Endodermal cell (in vitro differentiated cells): ENCODE results near the gene IRGQ. TPM values are rescaled to one million over a fixed set of nuclear protein-coding genes. Genes with fewer than 3 reads are reported as not detected.

Experiments used
- DNase-seq: peaks from one replicate; pipeline ENCODE4 v3.0.0-alpha.2; 2017
- H3K27ac ChIP-seq: 2 replicates; pipeline ENCODE4 v1.5.1; 2013; ENCODE audit warnings: mild to moderate bottlenecking, low read depth, low read length, moderate library complexity
- H3K27me3 ChIP-seq: 2 replicates; pipeline ENCODE4 v1.6.1; 2013; ENCODE audit warnings: mild to moderate bottlenecking, low read length, moderate library complexity; ENCODE audit not compliant: insufficient read depth, control insufficient read depth, poor library complexity, severe bottlenecking
- H3K36me3 ChIP-seq: 2 replicates; pipeline ENCODE4 v1.7.0; 2013; ENCODE audit warnings: mild to moderate bottlenecking, low read length, moderate library complexity; ENCODE audit not compliant: control insufficient read depth, insufficient read depth
- H3K4me1 ChIP-seq: one replicate; pipeline ENCODE4 v1.7.0; 2013; ENCODE audit warnings: low read length; ENCODE audit not compliant: control insufficient read depth, insufficient read depth
- H3K4me3 ChIP-seq: 2 replicates; pipeline ENCODE4 v1.5.1; 2013; ENCODE audit warnings: mild to moderate bottlenecking, low read length, moderate library complexity
- H3K9ac ChIP-seq: 2 replicates; pipeline ENCODE4 v1.6.1; 2013; ENCODE audit warnings: mild to moderate bottlenecking, low read length, moderate library complexity; ENCODE audit not compliant: poor library complexity, severe bottlenecking; ENCODE audit errors: extremely low read depth
- H3K9me3 ChIP-seq: 2 replicates; pipeline ENCODE4 v1.6.1; 2013; ENCODE audit warnings: mild to moderate bottlenecking, low read length, moderate library complexity; ENCODE audit not compliant: control insufficient read depth
- H3K27ac Mint-ChIP-seq: 2 replicates; pipeline ENCODE4 v1.8.0; 2020; ENCODE audit warnings: mixed read lengths
- H3K27me3 Mint-ChIP-seq: 2 replicates; pipeline ENCODE4 v1.8.0; 2021; ENCODE audit warnings: mild to moderate bottlenecking, mixed read lengths; ENCODE audit not compliant: insufficient read depth
- H3K36me3 Mint-ChIP-seq: 2 replicates; pipeline ENCODE4 v1.8.0; 2020; ENCODE audit warnings: low read depth, mixed read lengths
- H3K4me1 Mint-ChIP-seq: 2 replicates; pipeline ENCODE4 v1.8.0; 2020; ENCODE audit warnings: mixed read lengths
- H3K4me3 Mint-ChIP-seq: 2 replicates; pipeline ENCODE4 v1.8.0; 2020; ENCODE audit warnings: mild to moderate bottlenecking, moderate library complexity, mixed read lengths
- H3K9me3 Mint-ChIP-seq: 2 replicates; pipeline ENCODE4 v1.8.0; 2020; ENCODE audit warnings: mild to moderate bottlenecking, mixed read lengths
- CTCF ChIP-seq: fragments of 200-600 bp; sonication (generic); conservative IDR thresholded peaks from 2 replicates; pipeline ENCODE4 v1.5.0; 2021; ENCODE audit warnings: antibody characterized with exemption, mild to moderate bottlenecking
- WGBS, 2 experiments: methylation state at CpG; one replicate each; pipeline versions ENCODE4 v1.1.5 to v1.1.7; 2013; ENCODE audit warnings: missing lambda C conversion rate in 2 of 2, mixed read lengths in 1 of 2; ENCODE audit not compliant: insufficient coverage in 1 of 2, insufficient read length in 1 of 2; 5-methylcytosine and 5-hydroxymethylcytosine counted together
- total RNA-seq, 2 donors: library from RNA; stranded (reverse); fragmentation: NEBNext Ultra II Directional in 1 of 2; extraction: Animal tissue kit (Norgen Biotek cat#: 25700) in 1 of 2; gene quantifications; 2 replicates in 1 of 2; 3 replicates in 1 of 2; pipeline ENCODE4 v1.2.1, GENCODE V29; 2021

Gene IRGQ
- total RNA-seq, 2 donors from 2014 or later, result 39.7 to 46.0 TPM

GRCh38 chr19:43633520-43633919, 37.6 kb upstream of the IRGQ start:
- Histone ChIP-seq H3K4me3 (no peak overlapping the region), H3K9ac (no peak overlapping the region), H3K9me3 (no peaks in the 10 kb centered on the region), H3K27ac (no peak overlapping the region), H3K27me3 (peaks cover 18% of the 10 kb centered on the region), H3K4me1 (no peaks in the 10 kb centered on the region), H3K36me3 (no peaks in the 10 kb centered on the region)
- DNase-seq, result no peak
- Mint-ChIP-seq H3K4me1 (peaks cover 9% of the 10 kb centered on the region), H3K9me3 (no peaks in the 10 kb centered on the region), H3K27me3 (peaks cover 80% of the 10 kb centered on the region), H3K36me3 (no peaks in the 10 kb centered on the region), H3K4me3 (no peak overlapping the region), H3K27ac (no peak overlapping the region)
- WGBS, 2 experiments, result 89 to 100% methylated on average over 3 to 4 of the region's 4 CpGs
- TF ChIP-seq CTCF, result no peak

GRCh38 chr19:43631491-43631890, 35.6 kb upstream of the IRGQ start:
- Histone ChIP-seq H3K27me3 (no peaks in the 10 kb centered on the region), H3K4me1 (no peaks in the 10 kb centered on the region), H3K9ac (no peak overlapping the region), H3K4me3 (no peak overlapping the region), H3K27ac (no peak overlapping the region), H3K36me3 (no peaks in the 10 kb centered on the region), H3K9me3 (no peaks in the 10 kb centered on the region)
- no peak for TF ChIP-seq CTCF
- H3K27me3 Mint-ChIP-seq, result peaks cover 80% of the 10 kb centered on the region
- H3K9me3 Mint-ChIP-seq, result no peaks in the 10 kb centered on the region
- H3K27ac Mint-ChIP-seq, result no peak overlapping the region
- 86 to 94% methylated on average over 4 to 5 of the region's 5 CpGs for WGBS, 2 experiments
- DNase-seq, result no peak
- H3K4me1 Mint-ChIP-seq, result peaks cover 9% of the 10 kb centered on the region
- H3K36me3 Mint-ChIP-seq, result peaks cover 4% of the 10 kb centered on the region
- no peak overlapping the region for H3K4me3 Mint-ChIP-seq

GRCh38 chr19:43628646-43629326, 32.9 kb upstream of the IRGQ start:
- no peaks in the 10 kb centered on the region for H3K27me3 ChIP-seq
- TF ChIP-seq CTCF, result no peak
- Mint-ChIP-seq H3K9me3 (no peaks in the 10 kb centered on the region), H3K27ac (no peak overlapping the region), H3K4me3 (no peak overlapping the region), H3K36me3 (peaks cover 10% of the 10 kb centered on the region), H3K27me3 (peaks cover 65% of the 10 kb centered on the region), H3K4me1 (no peaks in the 10 kb centered on the region)
- DNase-seq, result no peak
- H3K9me3 ChIP-seq, result no peaks in the 10 kb centered on the region
- WGBS, 2 experiments, result 88 to 100% methylated on average over 2 to 3 of the region's 3 CpGs
- H3K36me3 ChIP-seq, result peaks cover 10% of the 10 kb centered on the region
- no peak overlapping the region for H3K27ac ChIP-seq
- no peaks in the 10 kb centered on the region for H3K4me1 ChIP-seq
- H3K4me3 ChIP-seq, result no peak overlapping the region
- H3K9ac ChIP-seq, result no peak overlapping the region
